ENCODE results near the gene NCOR1. TPM values are rescaled to one million over a fixed set of nuclear protein-coding genes. Genes with fewer than 3 reads are reported as not detected.

NCOR1 gene
- total and polyA plus RNA-seq, 2 experiments from 2014 or later, result 102 to 132 TPM

GRCh38 chr17:16033729-16034349 lies 181.5 kb downstream of the NCOR1 start (continued):
- TF ChIP-seq ZNF462 (CRISPR knock-in tag; IDR thresholded peaks at IDR 0.05), result no peak
- no peak for TF ChIP-seq ETS1 (IDR thresholded peaks at IDR 0.05)
- TF ChIP-seq CTCF (conservative IDR thresholded peaks at IDR 0.05; ENCODE audit: low read depth in 2 of 2), result no peak
- no peak for TF ChIP-seq ZNF331 (CRISPR knock-in tag; IDR thresholded peaks at IDR 0.05; ENCODE audit: low read depth)
- no peak for TF ChIP-seq NANOG (IDR thresholded peaks at IDR 0.05; ENCODE audit: borderline replicate concordance)
- TF ChIP-seq CREB1 (CRISPR knock-in tag; IDR thresholded peaks at IDR 0.05; ENCODE audit: low read depth), result no peak
- TF ChIP-seq POLR2AphosphoS5 (IDR thresholded peaks at IDR 0.05; ENCODE audit: low read depth), result no peak

Data from GM23338 (cell line).